Endometrial microvascular endothelial cells (primary cell): ENCODE results near the gene PTMS. TPM values are rescaled to one million over a fixed set of nuclear protein-coding genes. Genes with fewer than 3 reads are reported as not detected.

Source experiments
- in situ Hi-C: cut with HindIII; loops from 2 replicates; pipeline ENCODE4 v1.10.0; 2017; ENCODE audit warnings: low sequenced_read_pairs, low pct_unique_long_range_greater_than_20kb; ENCODE audit errors: inconsistent ontology term
- total RNA-seq: library from RNA; depleted of rRNA; stranded (reverse); fragments of >200 nt; gene quantifications from one replicate; pipeline ENCODE4 v1.2.3, GENCODE V29; 2015; ENCODE audit errors: inconsistent ontology term

The PTMS gene
- total RNA-seq, 1 donor from 2014 or later = 238 TPM

DNA sequence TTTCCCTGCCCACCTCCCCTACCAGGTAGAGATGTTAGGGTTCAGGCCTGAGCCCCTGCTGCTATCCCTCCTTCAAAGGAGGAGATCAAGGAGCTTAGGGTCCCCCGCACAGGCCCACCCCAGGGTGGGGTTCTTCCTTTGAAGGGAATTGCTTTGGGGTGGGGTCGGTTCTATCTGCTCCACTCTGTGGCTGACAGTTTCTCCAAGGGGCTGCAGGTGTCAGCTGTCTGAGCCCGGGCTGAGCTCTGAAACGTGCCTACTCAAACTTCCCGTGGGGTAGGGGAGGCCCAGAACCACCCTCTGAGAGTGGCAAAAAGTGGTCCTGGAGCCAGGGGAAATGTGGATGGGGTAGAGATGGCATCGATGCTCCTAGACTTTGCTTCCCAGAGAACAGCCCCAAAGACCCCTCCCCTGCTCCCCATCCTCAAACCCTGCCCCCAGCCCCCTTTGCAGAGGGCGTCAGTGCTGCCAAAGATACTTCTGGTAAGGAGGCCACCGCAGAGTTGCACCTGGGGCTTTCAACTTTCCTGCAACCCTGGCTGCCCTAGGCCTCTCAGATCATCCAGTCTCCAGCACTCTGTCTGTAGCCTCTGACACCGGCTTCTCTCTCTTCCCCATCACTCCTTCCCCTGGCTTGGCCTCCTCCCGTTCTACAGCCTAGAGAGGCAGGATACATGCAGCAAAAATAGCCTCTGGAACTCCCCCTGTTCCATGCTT, 16.8 kb downstream of the PTMS start:
- in situ Hi-C loops = no loop called here

DNA sequence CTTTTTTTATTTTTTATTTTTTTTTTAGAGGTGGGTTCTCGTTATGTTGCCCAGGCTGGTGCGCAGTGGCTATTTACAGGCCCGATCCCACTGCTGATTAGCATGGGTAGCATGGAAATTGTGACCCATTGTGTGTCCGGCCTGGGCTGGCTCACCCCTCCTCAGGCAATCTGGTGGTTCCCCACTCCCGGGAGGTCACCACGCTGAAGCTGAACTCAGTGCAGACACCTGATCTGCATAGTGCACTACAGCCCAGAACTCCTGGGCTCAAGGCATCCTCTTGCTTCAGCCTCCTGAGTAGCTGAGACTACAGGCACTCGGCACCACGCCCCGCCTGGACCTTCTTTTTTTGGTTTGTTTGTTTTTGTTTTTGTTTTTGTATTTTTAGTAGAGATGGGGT, 17.7 kb downstream of the PTMS start:
- in situ Hi-C loops = no loop called here

DNA sequence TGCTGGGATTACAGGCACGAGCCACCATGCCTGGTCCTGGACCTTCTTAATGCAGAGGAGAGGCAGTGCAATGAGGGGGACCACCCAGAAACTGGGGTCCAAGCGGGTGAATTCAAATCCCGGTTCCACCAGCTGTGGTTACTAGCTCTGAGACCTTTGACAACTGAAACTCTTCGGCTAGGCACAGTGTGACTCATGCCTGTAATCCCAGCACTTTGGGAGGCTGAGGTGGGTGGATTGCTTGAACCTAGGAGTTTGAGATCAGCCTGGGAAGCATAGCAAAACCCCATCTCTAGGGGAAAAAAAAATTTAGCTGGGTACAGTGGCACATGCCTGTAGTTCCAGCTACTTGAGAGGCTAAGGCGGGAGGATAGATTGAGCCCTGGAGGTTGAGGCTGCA, 18.1 kb downstream of the PTMS start:
- in situ Hi-C loops = no loop called here

DNA sequence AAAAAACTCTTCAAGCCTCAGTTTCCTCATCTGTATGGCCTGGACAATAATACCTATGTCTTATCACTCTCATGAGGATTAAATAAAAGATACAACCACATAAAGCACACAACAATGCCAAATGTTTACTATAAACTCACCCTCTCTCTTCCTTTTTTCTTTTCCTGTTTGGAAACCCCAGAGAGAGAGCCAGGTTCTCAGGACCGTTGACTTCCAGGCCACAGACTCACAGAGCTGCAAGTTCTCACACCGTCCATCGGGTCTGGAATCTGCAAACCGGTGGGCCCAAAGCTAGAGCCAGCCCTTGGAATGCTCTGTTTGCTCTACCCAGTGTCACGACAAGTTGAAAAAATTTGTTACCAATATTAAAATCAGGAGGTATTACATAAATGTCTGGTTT, 18.6 kb downstream of the PTMS start:
- in situ Hi-C loops = no loop called here

DNA sequence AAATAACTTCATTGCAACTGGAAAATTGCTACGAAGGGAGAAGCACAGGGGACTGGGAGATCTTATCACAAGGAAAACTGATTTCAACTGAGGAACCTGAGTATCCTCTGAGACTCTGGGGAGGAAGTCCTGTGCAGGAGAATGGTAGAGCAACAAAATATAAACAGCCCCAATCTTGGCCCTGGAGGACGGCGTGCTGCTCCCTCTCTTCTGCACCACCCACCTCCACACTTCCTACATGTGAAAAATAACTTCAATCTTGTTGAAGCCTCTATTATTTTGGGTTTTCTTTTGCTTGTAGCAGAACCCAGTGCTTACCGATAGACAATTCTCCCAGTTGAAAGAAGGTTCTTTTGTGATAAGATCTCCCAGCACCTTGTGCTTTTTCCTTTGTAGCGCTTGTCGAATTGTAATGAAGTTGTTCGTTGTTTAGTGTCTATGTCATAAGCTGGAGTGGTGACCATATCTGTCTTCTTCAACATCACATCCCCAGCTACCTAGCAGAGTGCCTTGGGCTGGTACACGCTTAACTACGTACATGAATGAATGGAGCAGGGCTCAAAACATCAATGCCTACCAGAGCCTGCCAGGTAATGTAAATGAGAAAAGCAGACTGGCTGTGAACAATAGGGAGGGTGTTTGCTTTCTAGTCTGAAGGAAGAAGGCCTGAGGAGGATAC, 20.4 kb downstream of the PTMS start:
- in situ Hi-C loops = no loop called here

DNA sequence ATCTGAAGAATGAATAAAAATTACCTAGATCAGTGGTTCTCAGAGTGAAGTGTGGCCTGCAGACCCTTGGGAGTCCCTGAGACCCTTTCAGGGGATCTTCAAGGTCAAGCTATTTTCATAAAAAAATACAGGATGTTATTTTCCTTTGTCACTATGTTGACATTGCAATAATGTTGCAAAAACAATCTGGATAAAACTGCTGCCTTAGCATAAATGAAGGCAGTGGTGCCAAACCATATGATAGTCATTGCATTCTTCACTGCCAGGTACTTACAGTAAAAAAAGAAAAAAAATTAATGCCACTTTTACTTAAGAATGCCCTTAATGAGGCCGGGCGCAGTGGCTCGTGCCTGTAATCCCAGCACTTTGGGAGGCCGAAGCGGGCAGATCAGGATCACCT, 21.1 kb downstream of the PTMS start:
- in situ Hi-C loops = no loop called here

DNA sequence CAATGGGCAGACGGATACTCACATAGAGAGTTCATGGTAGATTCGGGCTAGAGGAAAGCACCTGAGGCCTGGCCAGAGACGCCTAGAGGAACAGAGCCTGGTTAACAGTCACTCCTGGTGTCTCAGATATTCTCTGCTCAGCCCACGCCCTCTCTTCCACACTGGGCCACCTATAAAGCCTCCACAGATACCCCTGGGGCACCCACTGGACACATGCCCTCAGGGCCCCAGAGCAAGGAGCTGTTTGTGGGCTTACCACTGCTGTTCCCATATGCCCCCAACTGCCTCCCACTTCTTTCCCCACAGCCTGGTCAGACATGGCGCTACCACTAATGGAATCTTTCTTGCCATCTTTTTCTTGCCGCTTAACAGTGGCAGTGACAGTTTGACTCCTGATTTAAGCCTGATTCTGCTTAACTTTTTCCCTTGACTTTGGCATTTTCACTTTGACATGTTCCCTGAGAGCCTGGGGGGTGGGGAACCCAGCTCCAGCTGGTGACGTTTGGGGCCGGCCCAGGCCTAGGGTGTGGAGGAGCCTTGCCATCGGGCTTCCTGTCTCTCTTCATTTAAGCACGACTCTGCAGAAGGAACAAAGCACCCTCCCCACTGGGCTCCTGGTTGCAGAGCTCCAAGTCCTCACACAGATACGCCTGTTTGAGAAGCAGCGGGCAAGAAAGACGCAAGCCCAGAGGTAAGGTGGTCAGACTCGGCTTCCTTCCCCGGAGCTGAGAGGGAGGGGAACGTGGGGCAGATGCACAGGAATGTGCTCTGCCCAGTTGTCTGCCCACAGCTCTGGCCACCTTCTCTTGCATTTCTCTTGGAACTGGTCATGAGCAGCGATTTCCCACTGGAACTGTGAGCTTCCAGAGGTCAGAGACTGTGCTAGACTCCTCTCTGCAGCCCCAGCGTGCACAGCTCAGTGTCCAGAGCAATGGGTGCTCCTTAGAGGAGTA, 23.1 kb downstream of the PTMS start, which contains the start of gene CD4:
Gene CD4, plus strand, starts transcription at position 557 of the 953 bp plus-strand sequence. CDS start 10,611 bp downstream, outside the sequence.
- in situ Hi-C loops = no loop called here

DNA sequence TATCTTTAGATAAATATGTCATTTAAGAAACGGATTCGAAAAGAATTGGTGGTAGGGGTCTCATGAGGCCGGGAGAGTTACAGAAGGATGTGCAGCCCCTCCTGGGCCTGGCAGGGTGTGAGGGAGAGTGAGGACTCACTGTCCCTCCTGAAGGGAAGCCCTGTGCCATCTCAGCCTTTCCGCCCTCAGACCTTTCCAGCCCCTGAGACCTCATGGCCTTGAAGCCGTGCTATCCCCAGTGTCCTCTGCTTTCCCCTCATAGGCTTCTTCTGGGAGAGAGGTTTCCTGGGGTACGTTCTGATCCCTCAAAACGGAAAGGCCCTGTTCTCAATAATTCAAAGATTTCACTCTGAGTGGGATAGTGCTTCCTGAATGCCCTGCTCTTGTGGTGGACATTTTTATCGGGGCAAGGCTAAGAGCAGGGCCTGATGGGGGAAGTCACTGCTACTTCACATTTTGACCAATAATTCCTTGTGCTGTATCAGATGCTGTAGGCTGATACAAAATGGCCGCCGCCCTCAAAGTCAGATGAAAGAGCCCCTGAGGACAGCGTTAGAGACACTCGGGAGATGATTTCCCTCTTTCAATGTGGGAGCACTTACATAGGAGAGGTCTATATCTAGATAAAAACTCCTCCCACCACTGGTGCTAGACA, 24.5 kb downstream of the PTMS start:
- in situ Hi-C loops = loop anchor here (10.0 kb wide), 1 partner anchor 66 kb away; the partner anchor contains the start of gene COPS7A

DNA sequence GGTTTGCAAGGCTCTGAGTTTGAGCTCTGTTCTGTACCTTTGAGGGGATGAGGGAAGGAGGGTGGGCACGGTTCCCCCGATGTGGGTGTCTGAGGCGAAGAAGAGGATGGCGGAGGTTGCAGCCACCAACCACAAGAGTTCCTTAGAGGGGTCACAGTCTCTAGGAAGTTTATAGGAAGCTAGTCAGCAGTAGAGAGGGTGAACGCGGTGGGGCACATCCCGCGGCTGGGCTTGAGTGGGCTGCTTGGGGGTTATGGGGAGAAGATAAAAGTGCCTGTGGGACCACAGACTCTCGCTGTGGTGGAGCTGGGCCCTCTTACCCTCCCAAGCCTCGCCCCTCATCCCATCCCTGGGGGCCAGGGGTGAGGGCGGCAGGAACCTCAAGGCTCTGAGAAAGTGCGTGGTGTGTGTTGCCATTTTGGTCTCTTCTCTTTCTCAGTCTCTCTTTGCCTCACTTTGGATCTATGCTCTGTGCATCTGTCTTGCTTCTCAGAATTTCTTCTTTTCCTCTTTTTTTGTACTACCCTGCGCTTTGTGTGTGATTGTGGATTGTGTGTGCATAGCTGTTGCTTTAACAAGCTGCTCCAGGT, 25.9 kb downstream of the PTMS start:
- in situ Hi-C loops = loop anchor here (10.0 kb wide), 1 partner anchor 67 kb away; the partner anchor contains the start of gene COPS7A

DNA sequence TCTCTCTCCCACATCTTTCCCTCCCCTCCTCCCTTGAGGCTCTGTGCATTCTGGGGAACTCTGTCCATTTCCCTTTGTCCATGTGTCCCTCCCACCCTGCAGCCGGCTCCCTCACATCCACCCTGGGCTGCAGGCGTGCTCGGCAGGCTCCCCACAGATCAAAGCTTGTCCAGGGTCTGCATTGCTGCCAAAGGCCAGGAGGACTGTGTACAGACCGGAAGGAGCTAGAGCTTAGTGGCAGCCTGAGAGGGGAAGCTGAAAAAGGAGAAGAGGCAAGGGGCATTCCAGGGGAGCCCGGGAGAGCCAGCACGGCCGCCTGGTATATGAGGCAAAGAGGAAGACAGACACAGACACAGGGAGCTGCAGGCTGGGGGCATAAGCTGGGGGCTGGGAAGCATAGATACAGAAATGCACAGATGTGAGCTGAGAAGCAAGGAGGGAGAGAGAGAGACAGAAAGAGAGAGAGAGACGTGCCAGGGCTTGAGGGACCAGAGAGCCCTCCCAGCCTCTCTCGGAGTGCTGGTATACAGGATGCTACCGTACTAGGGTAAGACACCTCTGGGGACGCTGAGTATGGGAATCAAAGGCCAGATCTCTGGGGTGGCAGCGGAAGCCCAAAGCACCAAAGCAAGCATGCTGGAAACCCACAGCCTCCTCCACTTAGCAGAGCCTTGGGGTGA, 26.5 kb downstream of the PTMS start:
- in situ Hi-C loops = loop anchor here (10.0 kb wide), 1 partner anchor 68 kb away; the partner anchor contains the start of gene COPS7A

DNA sequence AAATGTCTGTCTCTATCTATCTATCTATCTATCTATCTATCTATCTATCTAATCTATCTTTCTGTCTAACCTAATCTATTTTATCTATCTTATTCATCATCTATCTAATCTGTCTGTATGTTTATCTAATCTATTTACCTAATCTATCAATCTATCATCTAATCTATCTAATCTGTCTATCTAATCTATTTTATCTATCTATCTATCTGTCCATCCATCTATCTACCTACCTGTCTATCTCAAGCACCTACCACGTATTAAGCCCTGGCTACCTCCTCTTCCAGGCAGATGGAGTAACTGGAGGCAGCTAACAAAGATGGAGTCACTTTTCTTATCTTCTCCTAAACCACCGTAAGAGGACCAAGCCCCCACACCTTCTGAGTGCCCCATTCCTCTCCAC, 28.9 kb downstream of the PTMS start:
- in situ Hi-C loops = loop anchor here (10.0 kb wide), 1 partner anchor 70 kb away; the partner anchor contains the start of gene COPS7A

DNA sequence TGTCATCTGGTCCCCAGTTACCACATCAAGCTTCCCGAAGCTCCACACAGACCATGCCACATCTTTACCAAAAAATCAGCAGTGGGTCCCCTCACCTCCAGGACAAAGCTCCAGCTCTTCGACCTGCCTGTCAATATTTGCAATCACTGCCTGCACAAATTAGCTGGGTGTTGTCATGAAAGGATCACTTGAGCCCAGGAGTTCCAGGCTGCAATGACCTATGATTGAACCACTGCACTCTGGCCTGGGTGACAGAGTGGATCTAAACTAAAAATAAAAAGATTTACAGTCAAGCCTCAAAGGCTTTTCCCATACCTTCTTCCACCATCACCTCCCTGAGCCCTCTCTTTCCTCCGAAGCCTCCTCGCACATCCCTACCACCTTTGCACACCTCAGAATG, 30.4 kb downstream of the PTMS start:
- in situ Hi-C loops = loop anchor here (10.0 kb wide), 1 partner anchor 72 kb away; the partner anchor contains the start of gene COPS7A

DNA sequence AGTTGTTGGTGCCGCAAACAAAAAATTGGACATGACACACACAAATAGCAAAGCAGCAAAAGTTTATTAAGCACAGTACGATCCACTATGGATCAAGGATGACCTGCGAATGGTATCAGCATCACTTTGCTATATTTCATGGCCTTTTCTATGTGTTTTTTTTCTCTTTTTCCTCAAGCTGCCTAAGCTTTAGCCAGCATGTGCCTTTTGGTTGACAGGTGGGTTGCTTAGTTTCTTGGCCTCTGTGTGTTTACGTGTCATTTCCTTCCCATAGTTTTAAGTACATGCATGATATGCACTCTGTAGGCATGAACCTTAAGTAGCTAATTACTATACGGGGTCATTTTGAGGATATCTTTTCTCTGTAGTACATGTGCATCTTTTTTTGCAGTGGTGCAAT, 33.0 kb downstream of the PTMS start:
- in situ Hi-C loops = loop anchor here (10.0 kb wide), 1 partner anchor 74 kb away; the partner anchor contains the start of gene COPS7A

DNA sequence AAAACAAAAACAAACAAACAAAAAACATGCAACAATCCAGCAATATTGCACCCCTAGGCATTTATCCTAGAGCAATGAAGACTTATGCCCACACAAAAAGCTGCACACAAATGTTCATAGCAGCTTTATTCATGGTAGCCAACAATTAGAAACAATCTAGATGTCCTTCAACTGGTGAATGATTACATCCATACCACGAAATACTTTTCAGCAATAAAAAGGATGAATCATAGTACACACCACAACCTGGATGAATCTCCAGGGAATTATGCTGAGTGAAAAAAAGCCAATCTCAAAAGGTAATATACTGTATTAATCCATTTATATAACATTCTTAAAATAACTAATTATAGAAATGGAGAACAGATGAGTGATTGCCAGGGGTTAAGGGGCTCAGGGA, 41.0 kb downstream of the PTMS start:
- in situ Hi-C loops = no loop called here

DNA sequence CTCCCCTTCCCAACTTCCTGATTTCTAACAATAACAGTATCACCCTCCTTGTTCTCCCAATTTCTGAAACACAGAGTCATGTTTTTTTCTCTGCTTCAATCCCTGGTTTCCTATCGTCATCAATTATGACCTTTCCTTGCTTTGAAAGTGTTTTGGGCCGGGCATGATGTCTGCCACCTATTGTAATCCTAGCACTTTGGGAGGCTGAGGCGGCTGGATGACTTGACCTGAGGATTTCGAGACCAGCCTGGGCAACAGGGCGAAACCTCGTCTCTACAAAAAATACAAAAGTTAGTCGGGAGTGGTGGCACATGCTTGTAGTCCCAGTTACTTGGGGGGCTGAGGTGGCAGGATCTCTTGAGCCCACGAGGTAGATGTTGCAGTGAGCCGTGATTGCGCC, 42.9 kb downstream of the PTMS start:
- in situ Hi-C loops = no loop called here

DNA sequence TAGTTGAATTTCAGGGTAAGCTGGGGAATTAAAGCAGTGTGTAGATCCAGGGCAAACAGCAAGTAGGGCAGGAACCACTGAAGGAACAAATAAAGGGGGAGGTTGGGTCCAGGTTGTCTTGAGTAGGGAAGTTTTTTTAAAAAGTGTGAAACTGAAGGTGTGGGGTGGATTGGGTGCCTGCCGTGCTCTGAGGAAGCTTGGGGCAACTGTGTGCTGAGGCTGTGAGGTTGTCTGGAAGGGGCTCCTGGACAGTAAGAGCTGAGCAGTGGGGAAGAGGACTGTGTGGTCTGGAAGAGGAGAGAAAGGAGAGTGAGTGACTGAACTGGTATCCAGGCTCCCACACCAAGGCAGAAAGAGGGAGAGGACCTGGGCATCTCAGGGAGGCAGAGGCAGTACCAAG, 44.6 kb downstream of the PTMS start:
- in situ Hi-C loops = no loop called here

DNA sequence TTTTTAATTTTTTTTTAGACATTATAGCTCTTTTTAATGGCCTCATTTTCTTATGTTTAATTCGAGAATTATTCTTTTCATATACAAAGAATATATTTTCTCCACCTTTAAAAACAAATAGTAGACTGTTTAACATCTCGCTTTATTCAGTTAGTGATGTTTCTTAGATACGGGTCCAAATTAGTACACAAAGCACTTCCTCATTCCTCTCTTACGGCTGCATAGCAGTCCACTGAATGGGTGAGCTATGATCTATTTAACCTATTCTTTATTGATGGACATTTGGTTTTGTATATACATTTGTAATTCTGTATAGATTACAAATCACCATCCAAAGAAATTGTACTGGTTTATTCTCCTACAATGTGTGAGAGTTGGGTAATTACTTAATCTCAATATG, 47.2 kb downstream of the PTMS start:
- in situ Hi-C loops = no loop called here

DNA sequence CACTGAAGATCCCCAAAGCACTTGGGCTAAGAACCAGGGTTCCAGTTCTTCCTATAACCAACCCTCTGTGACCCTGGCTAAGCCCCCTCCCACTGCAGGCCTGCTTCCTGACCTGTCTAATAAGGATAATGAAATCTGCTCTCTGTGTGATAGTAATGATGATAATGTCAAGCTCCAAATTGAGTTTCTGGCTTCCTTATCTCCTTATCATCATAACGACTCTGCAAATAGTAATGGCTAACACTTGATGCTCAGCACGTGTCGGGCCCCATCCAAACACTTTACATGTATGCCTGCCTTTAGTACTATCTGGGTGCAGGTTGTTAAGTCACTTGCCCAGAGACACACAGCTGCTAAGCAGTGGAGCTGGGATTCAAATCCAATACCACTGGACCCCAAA, 50.4 kb downstream of the PTMS start:
- in situ Hi-C loops = no loop called here
